ENCODE measurements around the gene SYNRG. TPM values are rescaled to one million over a fixed set of nuclear protein-coding genes. Genes with fewer than 3 reads are reported as not detected.

The SYNRG gene
- polyA plus RNA-seq, 3 donors: 36.4 to 47.8 (median 47.5) TPM

DNA sequence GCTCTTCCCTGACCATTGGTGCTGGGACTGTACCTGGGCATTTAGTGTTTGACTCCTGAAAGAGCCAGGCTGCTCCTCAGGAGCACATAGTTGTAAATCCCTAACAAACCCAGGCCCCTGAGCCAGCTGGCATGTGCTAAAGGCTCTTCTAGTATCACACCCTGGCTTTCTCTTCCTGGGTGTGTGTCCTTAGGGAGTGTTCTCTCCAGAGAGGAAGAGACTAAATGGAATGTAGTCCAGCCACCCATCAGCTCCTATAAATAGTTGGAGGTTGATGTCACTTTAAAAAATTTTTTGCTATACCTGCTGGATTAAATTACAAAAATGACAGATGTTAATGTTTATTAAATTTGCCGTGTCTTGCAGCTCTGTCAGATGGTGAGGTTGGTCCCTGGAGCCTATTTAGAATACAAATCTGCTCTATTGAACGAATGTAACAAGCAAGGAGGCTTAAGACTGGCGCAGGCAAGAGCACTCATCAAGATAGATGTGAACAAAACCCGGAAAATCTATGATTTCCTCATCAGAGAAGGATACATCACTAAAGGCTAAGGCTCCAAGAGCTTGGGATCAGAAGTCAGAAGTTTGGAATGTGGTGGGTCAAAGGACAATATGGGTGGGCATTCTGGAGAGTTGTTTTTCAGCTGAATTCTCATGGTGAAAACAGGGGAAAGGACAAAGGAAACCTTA, 132.6 kb downstream of the SYNRG start:
- DNase-seq: no peak

DNA sequence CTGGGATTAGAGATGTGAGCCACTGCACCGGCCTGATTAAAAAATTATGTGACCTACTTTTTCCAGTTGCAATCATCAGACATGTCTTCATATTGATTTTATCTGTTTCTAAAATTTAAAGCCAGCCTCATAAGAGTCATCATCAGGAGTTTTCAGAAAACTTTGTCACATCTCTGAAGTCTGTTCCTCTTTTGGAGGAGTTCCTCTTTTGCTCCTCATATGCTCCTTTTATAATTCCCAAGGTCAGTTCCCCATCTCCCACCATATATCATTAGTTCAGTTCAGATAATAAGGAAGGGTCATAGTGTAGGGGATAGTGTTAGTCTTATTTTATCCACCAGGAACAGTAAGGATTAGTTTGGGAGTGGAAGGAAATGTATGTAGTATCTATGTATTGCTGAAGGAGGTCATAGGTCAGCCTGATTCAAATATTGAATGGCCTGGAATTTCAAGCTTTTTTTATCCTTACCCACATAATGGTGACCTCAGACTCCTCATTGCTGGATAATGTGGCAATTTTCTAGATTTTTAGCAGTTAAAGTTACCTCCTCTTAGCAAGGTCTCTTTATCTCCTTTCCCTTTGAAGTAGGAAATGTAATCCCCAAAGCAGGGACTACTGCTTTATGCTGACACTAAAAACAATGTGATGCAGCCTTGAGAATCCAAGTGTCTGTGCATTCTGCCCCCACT, 133.3 kb downstream of the SYNRG start:
- no peak for DNase-seq

DNA sequence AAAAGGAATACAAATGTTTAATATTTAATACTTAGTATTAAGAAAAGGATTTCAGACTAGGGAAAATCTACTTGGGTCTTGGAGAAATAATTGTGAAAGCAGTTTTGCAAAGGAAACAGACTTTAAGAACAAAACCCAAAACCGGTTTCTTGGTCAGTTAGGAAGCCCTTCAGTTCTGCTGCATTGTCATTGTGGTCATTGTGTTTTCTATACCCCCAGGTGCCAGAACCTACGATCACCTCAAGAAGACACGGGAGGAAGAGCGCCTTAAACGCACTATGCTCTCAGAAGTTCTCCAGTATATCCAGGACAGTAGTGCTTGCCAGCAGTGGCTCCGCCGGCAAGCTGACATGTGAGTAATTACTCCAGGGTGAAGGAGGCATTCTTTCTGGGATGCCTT, 139.0 kb downstream of the SYNRG start:
- no peak for DNase-seq

DNA sequence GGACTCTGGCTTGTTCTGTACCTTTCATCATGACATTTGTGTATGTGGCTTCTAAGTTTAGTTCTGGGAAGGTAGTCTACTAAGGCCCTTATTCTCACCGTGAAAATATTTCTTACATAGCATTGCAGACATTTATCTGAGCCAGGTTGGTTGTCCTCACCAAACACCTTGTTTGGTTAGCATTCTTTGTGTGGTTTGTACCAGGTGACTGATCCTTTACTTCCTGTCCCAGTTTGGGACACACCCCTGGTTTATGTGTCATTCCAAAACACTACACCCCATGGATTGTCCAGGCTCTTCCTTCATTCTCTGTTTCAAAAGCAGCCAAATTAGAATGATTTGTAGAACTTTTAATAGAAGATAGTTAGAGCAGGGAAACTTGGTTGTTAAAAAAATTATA, 142.7 kb downstream of the SYNRG start:
- no peak for DNase-seq

DNA sequence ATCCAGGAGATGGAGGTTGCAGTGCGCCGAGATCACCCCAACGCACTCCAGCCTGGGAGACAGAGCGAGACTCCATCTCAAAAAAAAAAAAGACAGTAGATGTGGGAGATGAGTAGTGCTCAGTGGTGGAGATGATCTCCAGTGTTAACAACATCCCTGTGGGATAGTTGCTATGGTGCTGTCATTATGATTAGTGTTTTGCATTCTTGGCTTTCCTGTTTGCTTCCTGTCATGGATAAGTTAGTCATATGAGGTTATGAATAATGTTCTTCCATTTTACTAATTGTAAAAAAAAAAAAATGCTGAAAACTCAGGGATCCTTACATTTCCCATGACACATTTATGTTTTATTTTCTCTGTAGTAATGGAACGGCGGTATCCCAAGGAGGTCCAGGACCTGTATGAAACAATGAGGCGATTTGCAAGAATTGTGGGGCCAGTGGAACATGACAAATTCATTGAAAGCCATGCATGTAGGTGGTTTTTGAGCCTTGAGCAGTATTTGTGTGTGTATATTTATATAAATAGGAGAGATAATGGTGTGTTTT, 144.1 kb downstream of the SYNRG start:
- DNase-seq: no peak

Other genes starting within 250 kb of the SYNRG start
- gene C17orf78, start 233.4 kb downstream of the SYNRG start, polyA plus RNA-seq (ENCODE audit: insufficient read length in 3 of 3): under 1 TPM; 0.10 to 0.44 (median 0.17) TPM
- 10 to 100 TPM; 40.2 to 47.6 (median 43.4) TPM for gene ACACA, start 202.6 kb downstream of the SYNRG start, polyA plus RNA-seq (ENCODE audit: insufficient read length in 3 of 3)
- gene TADA2A, start 202.5 kb downstream of the SYNRG start, polyA plus RNA-seq (ENCODE audit: insufficient read length in 3 of 3): 10 to 100 TPM; 23.1 to 27.9 (median 25.7) TPM
- 10 to 100 TPM; 13.1 to 17.1 (median 13.9) TPM for gene DUSP14, start 119.5 kb downstream of the SYNRG start, polyA plus RNA-seq (ENCODE audit: insufficient read length in 3 of 3)
- gene DDX52, start 34.0 kb upstream of the SYNRG start, polyA plus RNA-seq (ENCODE audit: insufficient read length in 3 of 3): 10 to 100 TPM; 37.4 to 48.6 (median 45.6) TPM
- 100 to 1,000 TPM; 128 to 140 (median 136) TPM for gene HNF1B, start 135.6 kb upstream of the SYNRG start, polyA plus RNA-seq (ENCODE audit: insufficient read length in 3 of 3)

Measured in renal pelvis (tissue), 4 donors.